Measurements from ENCODE around the gene ST3GAL3.

DNA sequence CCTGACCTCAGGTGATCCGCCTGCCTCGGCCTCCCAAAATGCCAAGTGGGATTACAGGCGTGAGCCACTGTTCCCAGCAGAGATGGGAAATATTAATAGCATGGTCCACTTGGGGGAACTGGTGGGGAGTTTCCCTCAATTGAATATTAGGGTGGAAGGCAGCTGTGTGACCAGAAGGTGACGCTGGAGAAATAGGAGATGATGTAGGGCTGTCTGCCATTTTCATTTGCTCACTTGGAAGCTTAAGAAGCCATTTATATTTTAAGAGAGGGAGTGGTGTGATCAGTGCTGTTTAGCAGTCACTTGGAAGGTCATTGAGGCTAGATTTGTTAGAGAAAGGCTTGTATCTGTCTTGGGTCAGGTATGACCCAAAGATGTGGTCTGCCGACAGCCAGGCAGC, 37.5 kb upstream of the ST3GAL3 start:
- TF ChIP-seq, protein P1, sequence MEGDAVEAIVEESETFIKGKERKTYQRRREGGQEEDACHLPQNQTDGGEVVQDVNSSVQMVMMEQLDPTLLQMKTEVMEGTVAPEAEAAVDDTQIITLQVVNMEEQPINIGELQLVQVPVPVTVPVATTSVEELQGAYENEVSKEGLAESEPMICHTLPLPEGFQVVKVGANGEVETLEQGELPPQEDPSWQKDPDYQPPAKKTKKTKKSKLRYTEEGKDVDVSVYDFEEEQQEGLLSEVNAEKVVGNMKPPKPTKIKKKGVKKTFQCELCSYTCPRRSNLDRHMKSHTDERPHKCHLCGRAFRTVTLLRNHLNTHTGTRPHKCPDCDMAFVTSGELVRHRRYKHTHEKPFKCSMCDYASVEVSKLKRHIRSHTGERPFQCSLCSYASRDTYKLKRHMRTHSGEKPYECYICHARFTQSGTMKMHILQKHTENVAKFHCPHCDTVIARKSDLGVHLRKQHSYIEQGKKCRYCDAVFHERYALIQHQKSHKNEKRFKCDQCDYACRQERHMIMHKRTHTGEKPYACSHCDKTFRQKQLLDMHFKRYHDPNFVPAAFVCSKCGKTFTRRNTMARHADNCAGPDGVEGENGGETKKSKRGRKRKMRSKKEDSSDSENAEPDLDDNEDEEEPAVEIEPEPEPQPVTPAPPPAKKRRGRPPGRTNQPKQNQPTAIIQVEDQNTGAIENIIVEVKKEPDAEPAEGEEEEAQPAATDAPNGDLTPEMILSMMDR (IDR thresholded peaks at IDR 0.05; ENCODE audit: poor library complexity), result no peak
- TF ChIP-seq EZH2 (IDR thresholded peaks at IDR 0.05; ENCODE audit: borderline replicate concordance), result no peak
- TF ChIP-seq EZH2phosphoT487 (IDR thresholded peaks at IDR 0.05; ENCODE audit: low read depth, severe bottlenecking, unreplicated experiment), result no peak

Measured in hepatocyte (in vitro differentiated cells).